SK-N-SH (cell line): ENCODE results near the gene IKBKE. TPM values are rescaled to one million over a fixed set of nuclear protein-coding genes. Genes with fewer than 3 reads are reported as not detected.
A peak's percentile ranks its signal among the peaks of the same experiment; 100 is the strongest.

ENCODE experiments used
- CTCF ChIA-PET: fragments of 300-600, 350-600 bp; formaldehyde crosslinking; extraction: SDS; loops from one replicate; lab custom pipeline; 2021; lab: Yijun Ruan, JAX
- POLR2A ChIA-PET: fragments of 350-600 bp; sonication (Branson Sonifier 250); formaldehyde crosslinking; extraction: SDS; loops from one replicate; lab custom pipeline; 2020; ENCODE audit warnings: antibody characterized with exemption, inconsistent platforms; lab: Yijun Ruan, JAX
- DNase-seq: peaks from one replicate; pipeline ENCODE4 v3.0.0; 2012
- H2AFZ ChIP-seq: fragments of 200-600 bp; sonication (generic); 2 replicates; pipeline ENCODE4 v1.8.1; 2016; ENCODE audit warnings: antibody characterized with exemption, mild to moderate bottlenecking, low read depth
- H3F3A ChIP-seq: fragments of 200-600 bp; sonication (generic); replicated peaks from 2 replicates; pipeline ENCODE3; 2016; ENCODE audit warnings: antibody characterized with exemption, mild to moderate bottlenecking; ENCODE audit not compliant: insufficient read depth
- H3K27ac ChIP-seq, 2 experiments: fragments of 200-500 bp in 1 of 2; fragments of 200-600 bp in 1 of 2; sonication (Bioruptor generic) in 1 of 2; sonication (generic), shearing (Covaris generic) in 1 of 2; 2 replicates each; pipeline versions ENCODE4 v1.5.1 to v1.6.1; 2014 to 2016; ENCODE audit warnings: low read depth in 2 of 2, inconsistent platforms in 1 of 2, low read length in 1 of 2, mild to moderate bottlenecking in 1 of 2, mixed read lengths in 1 of 2
- H3K27me3 ChIP-seq: fragments of 200-600 bp; sonication (generic), shearing (Covaris generic); 2 replicates; pipeline ENCODE4 v1.6.1; 2016; ENCODE audit warnings: mixed run types; ENCODE audit not compliant: insufficient read depth
- H3K36me3 ChIP-seq, 2 experiments: fragments of 200-500 bp in 1 of 2; fragments of 200-600 bp in 1 of 2; sonication (Bioruptor generic) in 1 of 2; sonication (generic) in 1 of 2; replicated peaks in 1 of 2; 2 replicates each; pipeline versions ENCODE3 to v1.5.1; 2014 to 2016; ENCODE audit warnings: low read length in 1 of 2, mild to moderate bottlenecking in 1 of 2; ENCODE audit not compliant: insufficient read depth in 2 of 2, control insufficient read depth in 1 of 2
- H3K4me1 ChIP-seq, 2 experiments: fragments of 200-500 bp in 1 of 2; fragments of 200-600 bp in 1 of 2; sonication (Bioruptor generic) in 1 of 2; sonication (generic), shearing (Covaris generic) in 1 of 2; 2 replicates each; pipeline versions ENCODE4 v1.5.1 to v1.6.1; 2014 to 2016; ENCODE audit warnings: low read depth in 1 of 2, low read length in 1 of 2, mixed run types in 1 of 2; ENCODE audit not compliant: insufficient read depth in 2 of 2, control insufficient read depth in 1 of 2
- H3K4me2 ChIP-seq: fragments of 200-600 bp; sonication (generic), shearing (Covaris generic); 2 replicates; pipeline ENCODE4 v1.6.1; 2017; ENCODE audit warnings: mixed run types
- H3K4me3 ChIP-seq, 2 experiments: fragments of 200-500 bp in 1 of 2; fragments of 200-600 bp in 1 of 2; sonication (Bioruptor generic) in 1 of 2; sonication (generic), shearing (Covaris generic) in 1 of 2; 2 replicates each; pipeline versions ENCODE4 v1.5.1 to v1.8.1; 2014 to 2016; ENCODE audit warnings: low read depth in 2 of 2, inconsistent platforms in 1 of 2, low read length in 1 of 2, mild to moderate bottlenecking in 1 of 2, mixed read lengths in 1 of 2, moderate library complexity in 1 of 2
- H3K79me2 ChIP-seq: fragments of 200-600 bp; sonication (generic); 2 replicates; pipeline ENCODE4 v1.8.1; 2017; ENCODE audit warnings: mild to moderate bottlenecking; ENCODE audit not compliant: insufficient read depth
- H3K9ac ChIP-seq: fragments of 200-600 bp; sonication (generic); 2 replicates; pipeline ENCODE4 v1.6.1; 2017; ENCODE audit warnings: mixed run types
- H3K9me2 ChIP-seq: fragments of 200-600 bp; sonication (generic); 2 replicates; pipeline ENCODE4 v1.6.1; 2017; ENCODE audit warnings: mixed run types
- H3K9me3 ChIP-seq: fragments of 200-600 bp; sonication (generic); 2 replicates; pipeline ENCODE4 v1.6.1; 2017; ENCODE audit warnings: mixed run types, mild to moderate bottlenecking, moderate library complexity
- H4K20me1 ChIP-seq: fragments of 200-600 bp; sonication (generic); 2 replicates; pipeline ENCODE4 v1.6.1; 2017; ENCODE audit warnings: mild to moderate bottlenecking, mixed run types; ENCODE audit not compliant: insufficient read depth
- ELF1 ChIP-seq: IDR thresholded peaks from 2 replicates; pipeline ENCODE4 v1.4.0; 2012
- EP300 ChIP-seq, 2 experiments: IDR thresholded peaks; 2 replicates each; pipeline versions ENCODE4 v1.4.0 to v1.6.1; 2012; ENCODE audit warnings: borderline replicate concordance in 1 of 2, low read depth in 1 of 2, low read length in 1 of 2
- EZH2phosphoT487 ChIP-seq: fragments of 200-600 bp; sonication (generic); IDR thresholded peaks from 2 replicates; pipeline ENCODE4 v1.6.1; 2017; ENCODE audit warnings: low read depth, mixed run types, mild to moderate bottlenecking, antibody characterized with exemption, moderate library complexity, borderline replicate concordance
- FOXJ3 ChIP-seq: sonication (generic); formaldehyde crosslinking; IDR thresholded peaks from 2 replicates; pipeline ENCODE4 v1.5.1; 2020; ENCODE audit warnings: mild to moderate bottlenecking, missing genetic modification reagents
- GATA2 ChIP-seq: sonication (generic); formaldehyde crosslinking; IDR thresholded peaks from 2 replicates; pipeline ENCODE4 v1.5.0; 2020; ENCODE audit warnings: mild to moderate bottlenecking, missing genetic modification reagents
- JUND ChIP-seq: IDR thresholded peaks from 2 replicates; pipeline ENCODE4 v1.4.0; 2012
- MEF2A ChIP-seq: IDR thresholded peaks from 2 replicates; pipeline ENCODE4 v1.4.0; 2012; ENCODE audit warnings: low read depth, borderline replicate concordance
- MXI1 ChIP-seq: IDR thresholded peaks from 2 replicates; pipeline ENCODE4 v1.6.1; 2012; ENCODE audit warnings: mild to moderate bottlenecking, low read depth, low read length, improper control_type of control experiment
- NFIC ChIP-seq: IDR thresholded peaks from 2 replicates; pipeline ENCODE4 v1.4.0; 2012; ENCODE audit warnings: borderline replicate concordance
- NRF1 ChIP-seq: IDR thresholded peaks from 2 replicates; pipeline ENCODE4 v1.6.1; 2012; ENCODE audit warnings: low read depth, mild to moderate bottlenecking, low read length
- PBX3 ChIP-seq: IDR thresholded peaks from 2 replicates; pipeline ENCODE4; 2012
- RFX5 ChIP-seq: IDR thresholded peaks from 2 replicates; pipeline ENCODE4 v1.6.1; 2012; ENCODE audit warnings: mild to moderate bottlenecking, improper control_type of control experiment, low read length
- SIN3A ChIP-seq: IDR thresholded peaks from 2 replicates; pipeline ENCODE4 v1.6.1; 2012; ENCODE audit warnings: low read depth, mild to moderate bottlenecking, low read length, moderate library complexity, borderline replicate concordance
- TEAD4 ChIP-seq: IDR thresholded peaks from 2 replicates; pipeline ENCODE4 v1.4.0; 2012; ENCODE audit warnings: mild to moderate bottlenecking, borderline replicate concordance; ENCODE audit not compliant: insufficient read depth
- USF2 ChIP-seq: fragments of 150-350 bp; IDR thresholded peaks from 2 replicates; pipeline ENCODE4 v1.6.1; 2017; ENCODE audit warnings: antibody characterized with exemption, low read length, low read depth, borderline replicate concordance
- YY1 ChIP-seq: IDR thresholded peaks from 2 replicates; pipeline ENCODE4 v1.4.0; 2012; ENCODE audit warnings: low read depth, mild to moderate bottlenecking
- ZBTB33 ChIP-seq: IDR thresholded peaks from 2 replicates; pipeline ENCODE4 v1.4.0; 2012; ENCODE audit warnings: low read depth, borderline replicate concordance
- WGBS: methylation state at CpG from one replicate; pipeline ENCODE4 v1.1.6; 2017; ENCODE audit warnings: low lambda C conversion rate; 5-methylcytosine and 5-hydroxymethylcytosine counted together
- polyA plus RNA-seq, 3 experiments: library from polyadenylated mRNA; depleted of rRNA; stranded (reverse); fragments of >200 nt; gene quantifications; 2 replicates each; pipeline ENCODE4 v1.2.3, GENCODE V29; 2012

Gene IKBKE
- polyA plus RNA-seq, 1 of the 3 experiments (the other 2 are of a cell fraction) = 14.5 TPM

GRCh38 chr1:206446688-206447421 is 23.4 kb upstream of the IKBKE start:
- ChIA-PET CTCF (interaction anchor here (0.9 to 1.7 kb wide), 4 partner anchors 8 to 43 kb away, joined by 3 to 7 read pairs (median 4); no protein-coding TSS in a partner anchor), POLR2A (no interaction called here)
- Histone ChIP-seq H3K9me2 (no peaks in the 10 kb centered on the region), H3K4me2 (no peak overlapping the region), H3K27me3 (no peaks in the 10 kb centered on the region), H3K9me3 (no peaks in the 10 kb centered on the region), H3K36me3 (peaks cover 51 to 72% of the 10 kb centered on the region in 2 experiments), H3K9ac (no peak overlapping the region), H3K27ac (peak overlapping the region in 1 of 2 experiments; percentile 47; a peak in 1 of 4 replicates), H2AFZ (no peak overlapping the region), H3K4me1 (peaks cover 9 to 26% of the 10 kb centered on the region in 2 experiments; a peak in 1 of 4 replicates), H3K4me3 (no peak overlapping the region), H3K79me2 (no peaks in the 10 kb centered on the region; the same call in 1 of the 2 replicates), H4K20me1 (no peaks in the 10 kb centered on the region), H3F3A (no peaks in the 10 kb centered on the region)
- 77% methylated on average over 11 of the region's 11 CpGs for WGBS
- no peak for TF ChIP-seq MXI1
- TF ChIP-seq FOXJ3 (CRISPR knock-in tag) = peak; percentile 54; the same call in 1 of the 2 replicates
- peak; percentile 77 for DNase-seq

GRCh38 chr1:206447422-206447765 is 22.9 kb upstream of the IKBKE start:
- H3F3A ChIP-seq = no peaks in the 10 kb centered on the region
- no peak overlapping the region for H2AFZ ChIP-seq
- H3K9ac ChIP-seq = no peak overlapping the region
- peaks cover 9 to 26% of the 10 kb centered on the region in 2 experiments; a peak in 1 of 4 replicates for H3K4me1 ChIP-seq
- H3K4me2 ChIP-seq = no peak overlapping the region
- peak overlapping the region in 1 of 2 experiments; percentile 47; a peak in 1 of 4 replicates for H3K27ac ChIP-seq
- peaks cover 50 to 72% of the 10 kb centered on the region in 2 experiments for H3K36me3 ChIP-seq
- H3K4me3 ChIP-seq = no peak overlapping the region
- no peaks in the 10 kb centered on the region; the same call in 1 of the 2 replicates for H3K79me2 ChIP-seq
- H3K9me2 ChIP-seq = no peaks in the 10 kb centered on the region
- POLR2A ChIA-PET = no interaction called here
- DNase-seq = no peak
- TF ChIP-seq EZH2phosphoT487 (no peak), FOXJ3 (CRISPR knock-in tag) (no peak), EP300 (IDR thresholded peaks at IDR 0.05; ENCODE audit: borderline replicate concordance in 1 of 2, low read depth in 1 of 2, low read length in 1 of 2) (no peak), GATA2 (CRISPR knock-in tag) (0 out of 2 replicates have a peak, but pooled peaks have one; percentile 20)
- no peaks in the 10 kb centered on the region for H3K27me3 ChIP-seq
- H3K9me3 ChIP-seq = no peaks in the 10 kb centered on the region
- H4K20me1 ChIP-seq = no peaks in the 10 kb centered on the region
- 39% methylated on average over 2 of the region's 3 CpGs for WGBS
- CTCF ChIA-PET = interaction anchor here (0.7 to 1.3 kb wide), 4 partner anchors 10 to 32 kb away, joined by 3 to 4 read pairs (median 4); no protein-coding TSS in a partner anchor

GRCh38 chr1:206447792-206448191 is 22.5 kb upstream of the IKBKE start:
- H3K79me2 ChIP-seq = no peaks in the 10 kb centered on the region; the same call in 1 of the 2 replicates
- CTCF ChIA-PET = interaction anchor here (0.7 to 0.8 kb wide), 2 partner anchors 10 to 14 kb away, joined by 3 to 4 read pairs; no protein-coding TSS in a partner anchor
- H3F3A ChIP-seq = no peaks in the 10 kb centered on the region
- no peak overlapping the region for H3K4me3 ChIP-seq
- peaks cover 9 to 26% of the 10 kb centered on the region in 2 experiments; a peak in 1 of 4 replicates for H3K4me1 ChIP-seq
- H2AFZ ChIP-seq = no peak overlapping the region
- DNase-seq = no peak
- H3K27ac ChIP-seq = no peak overlapping the region
- H3K36me3 ChIP-seq = peaks cover 47 to 68% of the 10 kb centered on the region in 2 experiments
- H3K9me2 ChIP-seq = no peaks in the 10 kb centered on the region
- 95% methylated on average over 4 of the region's 4 CpGs for WGBS
- POLR2A ChIA-PET = no interaction called here
- no peak overlapping the region for H3K9ac ChIP-seq
- H3K9me3 ChIP-seq = no peaks in the 10 kb centered on the region
- no peaks in the 10 kb centered on the region for H3K27me3 ChIP-seq
- no peaks in the 10 kb centered on the region for H4K20me1 ChIP-seq
- H3K4me2 ChIP-seq = no peak overlapping the region
- TF ChIP-seq RFX5 (no peak), ELF1 (no peak), YY1 (no peak), TEAD4 (no peak), USF2 (no peak), NFIC (no peak), ZBTB33 (no peak), JUND (no peak), PBX3 (no peak), MEF2A (no peak), SIN3A (no peak), NRF1 (no peak), EZH2phosphoT487 (no peak)
